ENCODE measurements around the gene PINLYP.

GRCh38 chr19:43554317-43554895 lies 21.2 kb upstream of the PINLYP start:
- TF ChIP-seq CTCF (IDR thresholded peaks at IDR 0.05): no peak
- no peak for TF ChIP-seq POLR2A (IDR thresholded peaks at IDR 0.05)
